ENCODE results near the gene TBX15.

Gene TBX15

DNA sequence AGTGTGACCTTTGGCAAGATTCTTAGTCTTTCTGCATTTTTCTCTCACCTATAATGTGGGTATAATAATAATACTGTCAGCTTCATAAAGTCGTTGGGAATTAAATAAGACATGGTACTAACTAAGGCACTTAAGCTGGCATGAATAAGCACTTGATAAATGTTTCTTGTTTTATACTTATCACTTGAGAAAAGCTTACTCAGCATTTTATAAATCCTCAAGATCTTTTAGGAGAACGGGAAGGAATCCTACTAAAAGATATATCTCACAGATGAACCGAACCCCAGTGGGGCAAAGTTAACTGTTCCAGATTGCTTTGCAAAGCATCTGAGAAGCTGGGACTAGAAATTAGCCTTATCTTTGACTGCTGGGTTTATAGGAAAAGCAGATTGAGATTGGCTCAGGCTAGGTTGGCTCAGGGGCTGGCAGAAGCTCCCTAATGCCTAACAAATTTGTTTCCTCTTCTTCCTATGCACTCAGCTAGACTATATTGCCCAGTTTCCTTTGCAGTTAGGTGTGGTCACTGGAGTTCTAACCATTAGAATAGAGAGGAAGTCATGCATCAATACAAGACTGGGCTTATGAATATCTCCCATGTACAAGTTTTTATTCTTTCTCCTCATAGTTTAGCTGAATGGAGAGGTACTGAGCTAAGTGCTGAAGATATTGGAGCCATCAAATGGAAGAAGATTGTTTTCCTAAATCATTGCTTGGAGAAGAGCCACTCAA, 110.3 kb downstream of the TBX15 start:
- Mint-ChIP-seq H3K9me3 (no peaks in the 10 kb centered on the region), H3K27ac (peak overlapping the region; percentile 64), H3K4me1 (peaks cover 14% of the 10 kb centered on the region), H3K4me3 (no peak overlapping the region), H3K36me3 (ENCODE audit: low read depth) (no peaks in the 10 kb centered on the region), H3K27me3 (ENCODE audit: low read depth, poor library complexity) (no peaks in the 10 kb centered on the region)
- TF ChIP-seq, protein P1, sequence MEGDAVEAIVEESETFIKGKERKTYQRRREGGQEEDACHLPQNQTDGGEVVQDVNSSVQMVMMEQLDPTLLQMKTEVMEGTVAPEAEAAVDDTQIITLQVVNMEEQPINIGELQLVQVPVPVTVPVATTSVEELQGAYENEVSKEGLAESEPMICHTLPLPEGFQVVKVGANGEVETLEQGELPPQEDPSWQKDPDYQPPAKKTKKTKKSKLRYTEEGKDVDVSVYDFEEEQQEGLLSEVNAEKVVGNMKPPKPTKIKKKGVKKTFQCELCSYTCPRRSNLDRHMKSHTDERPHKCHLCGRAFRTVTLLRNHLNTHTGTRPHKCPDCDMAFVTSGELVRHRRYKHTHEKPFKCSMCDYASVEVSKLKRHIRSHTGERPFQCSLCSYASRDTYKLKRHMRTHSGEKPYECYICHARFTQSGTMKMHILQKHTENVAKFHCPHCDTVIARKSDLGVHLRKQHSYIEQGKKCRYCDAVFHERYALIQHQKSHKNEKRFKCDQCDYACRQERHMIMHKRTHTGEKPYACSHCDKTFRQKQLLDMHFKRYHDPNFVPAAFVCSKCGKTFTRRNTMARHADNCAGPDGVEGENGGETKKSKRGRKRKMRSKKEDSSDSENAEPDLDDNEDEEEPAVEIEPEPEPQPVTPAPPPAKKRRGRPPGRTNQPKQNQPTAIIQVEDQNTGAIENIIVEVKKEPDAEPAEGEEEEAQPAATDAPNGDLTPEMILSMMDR (IDR thresholded peaks at IDR 0.05), result no peak
- DNase-seq, result no peak

DNA sequence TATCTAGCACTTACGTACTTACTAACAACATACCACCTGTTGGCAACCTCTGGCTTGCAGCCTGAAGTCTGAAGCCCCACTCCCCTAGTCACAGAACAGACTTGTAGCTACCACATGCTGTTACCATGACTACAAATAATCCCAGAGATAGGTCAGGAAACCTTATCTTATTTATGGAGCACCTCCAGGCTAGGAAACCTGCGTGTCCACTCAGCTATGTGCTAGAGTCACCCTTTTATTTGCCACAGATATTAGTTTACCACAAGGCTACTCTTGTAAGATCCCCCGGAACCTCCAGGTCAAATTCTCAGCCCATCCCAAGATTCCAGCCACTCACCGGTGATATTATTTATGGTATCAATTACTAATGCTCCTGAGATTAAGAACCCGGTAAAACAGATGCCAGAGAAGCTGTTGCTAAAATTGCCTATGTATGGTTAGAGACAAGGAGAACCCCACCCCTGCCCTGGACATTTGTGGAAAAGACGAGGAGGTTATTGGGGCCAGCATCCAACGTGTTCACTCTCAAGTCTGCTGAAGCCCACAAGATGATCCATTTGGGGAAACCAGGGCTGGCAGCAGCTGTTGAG, 116.5 kb downstream of the TBX15 start:
- H3K4me3 Mint-ChIP-seq, result no peak overlapping the region
- H3K4me1 Mint-ChIP-seq, result peaks cover 9% of the 10 kb centered on the region
- H3K9me3 Mint-ChIP-seq, result no peaks in the 10 kb centered on the region
- H3K27ac Mint-ChIP-seq, result no peak overlapping the region
- H3K27me3 Mint-ChIP-seq (ENCODE audit: low read depth, poor library complexity), result no peaks in the 10 kb centered on the region
- TF ChIP-seq, protein P1 (IDR thresholded peaks at IDR 0.05), result no peak
- no peaks in the 10 kb centered on the region for H3K36me3 Mint-ChIP-seq (ENCODE audit: low read depth)
- no peak for DNase-seq

GRCh38 chr1:118868387-118868786, 119.8 kb downstream of the TBX15 start:
- peaks cover 9% of the 10 kb centered on the region for H3K4me1 Mint-ChIP-seq
- H3K27me3 Mint-ChIP-seq (ENCODE audit: low read depth, poor library complexity), result peaks cover 4% of the 10 kb centered on the region
- no peak overlapping the region for H3K4me3 Mint-ChIP-seq
- TF ChIP-seq, protein P1 (IDR thresholded peaks at IDR 0.05), result no peak
- no peaks in the 10 kb centered on the region for H3K9me3 Mint-ChIP-seq
- H3K27ac Mint-ChIP-seq, result no peak overlapping the region
- no peak for DNase-seq
- H3K36me3 Mint-ChIP-seq (ENCODE audit: low read depth), result no peaks in the 10 kb centered on the region

- TF ChIP-seq, protein P1 (IDR thresholded peaks at IDR 0.05), result no peak
- Mint-ChIP-seq H3K27ac (no peak overlapping the region), H3K36me3 (ENCODE audit: low read depth) (no peaks in the 10 kb centered on the region), H3K9me3 (no peaks in the 10 kb centered on the region), H3K4me3 (no peak overlapping the region), H3K27me3 (ENCODE audit: low read depth, poor library complexity) (peaks cover 4% of the 10 kb centered on the region), H3K4me1 (peaks cover 7% of the 10 kb centered on the region)
- DNase-seq, result no peak
These were observed 121.8 kb downstream of the TBX15 start for GRCh38 chr1:118866330-118866729.

- Mint-ChIP-seq H3K27ac (peak overlapping the region; percentile 33), H3K9me3 (peaks cover 5% of the 10 kb centered on the region), H3K4me1 (peaks cover 9% of the 10 kb centered on the region), H3K27me3 (ENCODE audit: low read depth, poor library complexity) (peaks cover 4% of the 10 kb centered on the region), H3K4me3 (no peak overlapping the region), H3K36me3 (ENCODE audit: low read depth) (no peaks in the 10 kb centered on the region)
- DNase-seq, result no peak
- TF ChIP-seq, protein P1 (IDR thresholded peaks at IDR 0.05), result no peak
These were observed 124.5 kb downstream of the TBX15 start for GRCh38 chr1:118863688-118864087.

DNA sequence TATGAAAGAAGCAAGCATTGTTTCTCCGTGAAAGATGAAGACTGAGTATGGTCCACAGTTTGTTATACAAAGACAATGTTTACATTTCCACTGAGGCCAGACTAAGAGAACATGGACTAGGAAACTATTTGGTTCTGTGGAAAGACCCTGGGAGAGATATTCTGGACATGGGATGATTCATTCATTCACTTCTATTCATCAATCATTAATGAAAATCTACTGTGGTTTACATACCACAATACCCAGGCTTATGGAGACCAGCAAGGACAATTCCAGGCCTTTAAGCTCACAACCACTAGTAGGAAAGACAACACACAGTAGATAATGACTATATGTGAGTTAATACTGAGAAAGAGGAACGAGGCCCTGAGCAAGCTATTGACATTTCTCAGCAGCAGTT, 125.4 kb downstream of the TBX15 start:
- H3K27ac Mint-ChIP-seq, result no peak overlapping the region
- no peak for DNase-seq
- TF ChIP-seq, protein P1 (IDR thresholded peaks at IDR 0.05), result no peak
- H3K4me3 Mint-ChIP-seq, result no peak overlapping the region
- H3K9me3 Mint-ChIP-seq, result peaks cover 7% of the 10 kb centered on the region
- H3K27me3 Mint-ChIP-seq (ENCODE audit: low read depth, poor library complexity), result peaks cover 4% of the 10 kb centered on the region
- H3K4me1 Mint-ChIP-seq, result peaks cover 9% of the 10 kb centered on the region
- no peaks in the 10 kb centered on the region for H3K36me3 Mint-ChIP-seq (ENCODE audit: low read depth)

Data from nephron progenitor cell (in vitro differentiated cells).